ENCODE measurements around the gene EXD3.
A peak's percentile ranks its signal among the peaks of the same experiment; 100 is the strongest.

EXD3 gene

DNA sequence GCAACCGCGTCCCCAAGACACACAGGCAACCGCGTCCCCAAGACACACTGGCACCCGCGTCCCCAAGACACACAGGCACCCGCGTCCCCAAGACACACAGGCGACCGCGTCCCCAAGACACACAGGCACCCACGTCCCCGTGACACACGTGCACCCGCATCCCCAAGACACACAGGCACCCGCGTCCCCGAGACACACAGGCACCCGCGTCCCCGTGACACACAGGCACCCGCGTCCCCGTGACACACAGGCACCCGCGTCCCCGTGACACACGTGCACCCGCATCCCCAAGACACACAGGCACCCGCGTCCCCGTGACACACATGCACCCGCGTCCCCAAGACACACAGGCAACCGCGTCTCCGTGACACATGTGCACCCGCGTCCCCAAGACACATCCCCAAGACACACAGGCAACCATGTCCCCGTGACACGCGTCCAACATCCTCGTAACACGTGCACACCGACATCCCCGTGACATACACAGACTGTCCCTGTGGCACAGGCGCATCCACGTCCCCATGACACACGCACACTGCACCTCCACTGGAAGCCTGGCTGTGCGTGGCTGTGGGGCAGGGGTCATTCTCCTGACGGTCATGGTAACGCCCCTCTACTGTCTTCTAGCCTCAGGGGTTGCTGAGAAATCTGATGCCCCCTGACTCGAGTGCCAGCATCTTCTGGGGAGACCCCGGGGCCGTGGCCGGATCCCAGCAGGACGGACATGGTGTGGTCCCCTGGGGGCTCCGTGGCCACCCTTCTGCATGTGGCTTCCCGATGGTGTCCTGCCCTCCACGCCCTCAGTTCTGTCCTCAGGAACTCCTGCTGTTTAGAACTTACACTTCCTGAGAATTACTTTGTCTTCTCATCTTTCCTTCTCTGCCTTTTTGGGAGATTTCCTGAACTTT is 24.1 kb downstream of the EXD3 start:
- no peak for DNase-seq (ENCODE audit: low read depth in 1 of 2, low spot score in 1 of 2)
- TF ChIP-seq GABPA (IDR thresholded peaks at IDR 0.05; ENCODE audit: low read depth) (no peak), SPI1 (IDR thresholded peaks at IDR 0.05; ENCODE audit: borderline replicate concordance, low read depth) (no peak), POLR2AphosphoS5 (IDR thresholded peaks at IDR 0.05; ENCODE audit: low read depth) (no peak)
- TF ChIP-seq, protein P1, sequence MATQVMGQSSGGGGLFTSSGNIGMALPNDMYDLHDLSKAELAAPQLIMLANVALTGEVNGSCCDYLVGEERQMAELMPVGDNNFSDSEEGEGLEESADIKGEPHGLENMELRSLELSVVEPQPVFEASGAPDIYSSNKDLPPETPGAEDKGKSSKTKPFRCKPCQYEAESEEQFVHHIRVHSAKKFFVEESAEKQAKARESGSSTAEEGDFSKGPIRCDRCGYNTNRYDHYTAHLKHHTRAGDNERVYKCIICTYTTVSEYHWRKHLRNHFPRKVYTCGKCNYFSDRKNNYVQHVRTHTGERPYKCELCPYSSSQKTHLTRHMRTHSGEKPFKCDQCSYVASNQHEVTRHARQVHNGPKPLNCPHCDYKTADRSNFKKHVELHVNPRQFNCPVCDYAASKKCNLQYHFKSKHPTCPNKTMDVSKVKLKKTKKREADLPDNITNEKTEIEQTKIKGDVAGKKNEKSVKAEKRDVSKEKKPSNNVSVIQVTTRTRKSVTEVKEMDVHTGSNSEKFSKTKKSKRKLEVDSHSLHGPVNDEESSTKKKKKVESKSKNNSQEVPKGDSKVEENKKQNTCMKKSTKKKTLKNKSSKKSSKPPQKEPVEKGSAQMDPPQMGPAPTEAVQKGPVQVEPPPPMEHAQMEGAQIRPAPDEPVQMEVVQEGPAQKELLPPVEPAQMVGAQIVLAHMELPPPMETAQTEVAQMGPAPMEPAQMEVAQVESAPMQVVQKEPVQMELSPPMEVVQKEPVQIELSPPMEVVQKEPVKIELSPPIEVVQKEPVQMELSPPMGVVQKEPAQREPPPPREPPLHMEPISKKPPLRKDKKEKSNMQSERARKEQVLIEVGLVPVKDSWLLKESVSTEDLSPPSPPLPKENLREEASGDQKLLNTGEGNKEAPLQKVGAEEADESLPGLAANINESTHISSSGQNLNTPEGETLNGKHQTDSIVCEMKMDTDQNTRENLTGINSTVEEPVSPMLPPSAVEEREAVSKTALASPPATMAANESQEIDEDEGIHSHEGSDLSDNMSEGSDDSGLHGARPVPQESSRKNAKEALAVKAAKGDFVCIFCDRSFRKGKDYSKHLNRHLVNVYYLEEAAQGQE (IDR thresholded peaks at IDR 0.05; ENCODE audit: insufficient replicate concordance, low read depth): no peak
- TF ChIP-seq, protein P2, sequence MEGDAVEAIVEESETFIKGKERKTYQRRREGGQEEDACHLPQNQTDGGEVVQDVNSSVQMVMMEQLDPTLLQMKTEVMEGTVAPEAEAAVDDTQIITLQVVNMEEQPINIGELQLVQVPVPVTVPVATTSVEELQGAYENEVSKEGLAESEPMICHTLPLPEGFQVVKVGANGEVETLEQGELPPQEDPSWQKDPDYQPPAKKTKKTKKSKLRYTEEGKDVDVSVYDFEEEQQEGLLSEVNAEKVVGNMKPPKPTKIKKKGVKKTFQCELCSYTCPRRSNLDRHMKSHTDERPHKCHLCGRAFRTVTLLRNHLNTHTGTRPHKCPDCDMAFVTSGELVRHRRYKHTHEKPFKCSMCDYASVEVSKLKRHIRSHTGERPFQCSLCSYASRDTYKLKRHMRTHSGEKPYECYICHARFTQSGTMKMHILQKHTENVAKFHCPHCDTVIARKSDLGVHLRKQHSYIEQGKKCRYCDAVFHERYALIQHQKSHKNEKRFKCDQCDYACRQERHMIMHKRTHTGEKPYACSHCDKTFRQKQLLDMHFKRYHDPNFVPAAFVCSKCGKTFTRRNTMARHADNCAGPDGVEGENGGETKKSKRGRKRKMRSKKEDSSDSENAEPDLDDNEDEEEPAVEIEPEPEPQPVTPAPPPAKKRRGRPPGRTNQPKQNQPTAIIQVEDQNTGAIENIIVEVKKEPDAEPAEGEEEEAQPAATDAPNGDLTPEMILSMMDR (IDR thresholded peaks at IDR 0.05; ENCODE audit: insufficient read depth, low read length): no peak
- no peak overlapping the region for H3K4me3 ChIP-seq (replicated peaks; ENCODE audit: insufficient read depth, low read length)
- H3K27me3 ChIP-seq (ENCODE audit: insufficient read depth, poor library complexity, severe bottlenecking): no peaks in the 10 kb centered on the region
- peak overlapping the region; percentile 25; the same call in 1 of the 2 replicates for H3K27ac ChIP-seq (replicated peaks)

DNA sequence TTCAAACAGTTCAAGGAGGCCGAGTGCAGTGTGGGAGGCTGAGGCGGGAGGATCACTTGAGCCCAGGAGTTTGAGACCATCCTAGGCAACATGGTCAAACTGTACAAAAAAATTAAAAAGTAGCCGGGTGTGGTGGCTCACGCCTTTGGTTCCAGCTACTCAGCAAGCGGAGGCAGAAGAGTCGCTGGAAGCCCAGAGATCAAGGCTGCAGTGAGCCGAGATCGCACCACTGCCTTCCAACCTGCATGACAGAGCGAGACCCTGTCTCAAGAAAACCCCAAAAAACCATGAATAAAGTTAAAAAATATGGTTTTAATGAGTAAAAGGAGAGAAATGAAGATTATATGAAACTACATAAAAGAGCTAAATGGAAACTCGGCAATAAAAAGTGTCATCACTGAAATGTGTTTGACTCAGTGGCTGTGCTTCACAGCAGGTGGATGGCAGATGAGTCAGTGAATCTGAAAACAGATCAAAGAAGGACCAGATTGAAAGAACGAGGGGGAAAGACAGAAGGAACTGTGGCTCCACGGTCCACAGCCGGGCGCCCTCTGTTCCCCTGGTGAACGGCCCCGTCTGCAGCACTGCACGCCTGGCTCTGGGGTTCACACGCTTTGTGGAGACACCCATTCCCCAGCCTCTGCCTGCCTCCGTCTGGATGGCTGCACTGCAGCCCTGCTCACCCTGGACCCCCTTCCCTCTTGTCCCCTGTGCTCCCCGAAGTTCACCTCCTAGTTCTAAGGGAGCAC is 25.1 kb downstream of the EXD3 start:
- no peak for TF ChIP-seq SPI1 (IDR thresholded peaks at IDR 0.05; ENCODE audit: borderline replicate concordance, low read depth)
- no peak for TF ChIP-seq GABPA (IDR thresholded peaks at IDR 0.05; ENCODE audit: low read depth)
- TF ChIP-seq, protein P1 (IDR thresholded peaks at IDR 0.05; ENCODE audit: insufficient replicate concordance, low read depth): no peak
- TF ChIP-seq, protein P2 (IDR thresholded peaks at IDR 0.05; ENCODE audit: insufficient read depth, low read length): no peak
- TF ChIP-seq POLR2AphosphoS5 (IDR thresholded peaks at IDR 0.05; ENCODE audit: low read depth): no peak
- no peaks in the 10 kb centered on the region for H3K27me3 ChIP-seq (ENCODE audit: insufficient read depth, poor library complexity, severe bottlenecking)

DNA sequence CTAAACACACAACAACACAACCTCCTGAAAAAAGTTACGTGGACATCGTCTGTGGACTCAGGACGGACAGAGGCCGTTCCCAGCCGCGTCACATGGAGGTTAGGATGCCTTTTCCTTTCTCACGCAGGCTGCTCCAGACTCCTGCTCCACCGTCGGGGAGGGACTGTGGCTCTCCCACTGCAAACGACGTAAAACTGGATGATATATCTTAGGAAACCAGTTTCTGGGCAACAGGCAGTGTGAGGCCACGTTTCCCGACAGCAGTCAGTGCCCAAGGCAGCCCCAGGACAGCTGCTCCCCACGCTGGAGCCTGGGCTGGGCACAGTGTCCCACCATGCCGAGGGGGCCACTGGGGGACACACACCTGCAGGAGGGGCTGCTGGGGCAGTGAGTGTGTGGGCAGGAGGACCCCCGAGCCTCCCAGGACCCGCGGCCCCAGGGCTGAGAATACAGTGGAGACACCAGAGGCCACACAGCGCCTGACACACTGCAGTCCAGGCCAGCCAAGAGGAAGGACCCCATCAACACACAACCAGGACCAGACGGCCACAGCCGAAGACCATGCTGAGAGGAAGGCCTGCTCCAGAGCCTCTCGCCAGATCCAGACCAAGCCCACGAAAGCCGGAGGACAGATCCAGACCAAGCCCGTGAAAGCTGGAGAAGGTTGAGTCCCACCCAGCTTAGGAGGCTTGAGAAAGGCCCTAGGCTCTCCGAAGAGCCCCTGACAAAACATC is 26.2 kb downstream of the EXD3 start:
- no peak overlapping the region for H3K27ac ChIP-seq (replicated peaks)
- TF ChIP-seq GABPA (IDR thresholded peaks at IDR 0.05; ENCODE audit: low read depth) (no peak), SPI1 (IDR thresholded peaks at IDR 0.05; ENCODE audit: borderline replicate concordance, low read depth) (no peak)

More for the DNA sequence above, 25.1 kb downstream of the EXD3 start:
- no peak overlapping the region for H3K27ac ChIP-seq (replicated peaks)
- no peak for DNase-seq (ENCODE audit: low read depth in 1 of 2, low spot score in 1 of 2)
- no peak overlapping the region for H3K4me3 ChIP-seq (replicated peaks; ENCODE audit: insufficient read depth, low read length)

More for the DNA sequence above, 26.2 kb downstream of the EXD3 start:
- no peak overlapping the region for H3K4me3 ChIP-seq (replicated peaks; ENCODE audit: insufficient read depth, low read length)
- no peak for DNase-seq (ENCODE audit: low read depth in 1 of 2, low spot score in 1 of 2)
- no peaks in the 10 kb centered on the region for H3K27me3 ChIP-seq (ENCODE audit: insufficient read depth, poor library complexity, severe bottlenecking)

Measured in HL-60 (cell line).